GM10248 (cell line): ENCODE results near the gene RNF215.
"Not testable (repeated sequence)": the region's sequence is repeated elsewhere in the genome, so short reads cannot be mapped to it uniquely, and the experiment has no call there.

ENCODE experiments used
- CTCF ChIA-PET: fragments of 300-600 bp; sonication (Branson Sonifier 250); formaldehyde crosslinking; extraction: SDS; loops from one replicate; lab custom pipeline; 2021; ENCODE audit warnings: antibody characterized with exemption; lab: Yijun Ruan, JAX
- POLR2A ChIA-PET: fragments of 350-650 bp; sonication (Branson Sonifier 250); formaldehyde crosslinking; extraction: SDS; loops from one replicate; lab custom pipeline; 2020; ENCODE audit warnings: antibody characterized with exemption; lab: Yijun Ruan, JAX
- DNase-seq: peaks from one replicate; pipeline ENCODE4 v3.0.0; 2012; ENCODE audit errors: extremely low spot score
- CTCF ChIP-seq: IDR thresholded peaks from 2 replicates; pipeline ENCODE4 v1.5.1; 2012; ENCODE audit warnings: mild to moderate bottlenecking, low read depth; ENCODE audit errors: extremely low read depth, missing control alignments, control extremely low read depth

The RNF215 gene

GRCh38 chr22:30344447-30345200 is 42.6 kb downstream of the RNF215 start:
- no peak for TF ChIP-seq CTCF
- ChIA-PET CTCF (interaction anchor here (1.3 kb wide), 1 partner anchor 57 kb away, joined by 3 read pairs; no protein-coding TSS in a partner anchor), POLR2A (no interaction called here)
- no peak for DNase-seq

GRCh38 chr22:30340911-30341685 is 46.1 kb downstream of the RNF215 start:
- no peak for DNase-seq
- ChIA-PET CTCF (interaction anchor here (2.1 kb wide), 1 partner anchor 54 kb away, joined by 12 read pairs; no protein-coding TSS in a partner anchor), POLR2A (no interaction called here)
- no peak for TF ChIP-seq CTCF

- POLR2A ChIA-PET = interaction anchor here (1.5 kb wide), 1 partner anchor 9 kb away, joined by 4 read pairs; no protein-coding TSS in a partner anchor
- CTCF ChIA-PET = interaction anchor here (2.1 kb wide), 1 partner anchor 51 kb away, joined by 10 read pairs; no protein-coding TSS in a partner anchor
- TF ChIP-seq CTCF = no peak
- no peak for DNase-seq
These were observed 48.4 kb downstream of the RNF215 start for GRCh38 chr22:30338802-30339201.

DNA sequence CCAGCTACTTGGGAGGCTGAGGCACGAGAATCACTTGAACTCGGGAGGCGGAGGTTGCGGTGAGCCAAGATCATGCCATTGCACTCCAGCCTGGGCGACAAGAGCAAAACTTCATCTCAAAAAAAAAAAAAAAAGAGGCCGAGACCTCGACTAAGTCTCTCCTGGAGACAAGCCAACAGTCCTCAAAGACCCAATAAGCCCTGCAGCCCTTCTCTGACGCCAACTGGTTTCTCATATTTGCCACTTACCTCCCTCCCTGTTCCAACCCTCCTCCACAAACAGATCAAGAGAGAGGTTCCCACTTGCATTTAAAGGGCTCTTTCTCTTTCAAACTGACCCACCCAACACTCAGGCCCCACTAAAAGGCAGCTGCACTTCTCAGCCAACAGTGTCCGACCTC is 48.9 kb downstream of the RNF215 start:
- ChIA-PET POLR2A (interaction anchor here (0.8 to 1.5 kb wide), 2 partner anchors 8 to 18 kb away, joined by 3 to 4 read pairs; partner anchors contain the start of genes CCDC157 and SF3A1), CTCF (interaction anchor here (1.7 to 2.1 kb wide), 2 partner anchors 11 to 50 kb away, joined by 3 to 10 read pairs; no protein-coding TSS in a partner anchor)
- not testable (repeated sequence) for DNase-seq

DNA sequence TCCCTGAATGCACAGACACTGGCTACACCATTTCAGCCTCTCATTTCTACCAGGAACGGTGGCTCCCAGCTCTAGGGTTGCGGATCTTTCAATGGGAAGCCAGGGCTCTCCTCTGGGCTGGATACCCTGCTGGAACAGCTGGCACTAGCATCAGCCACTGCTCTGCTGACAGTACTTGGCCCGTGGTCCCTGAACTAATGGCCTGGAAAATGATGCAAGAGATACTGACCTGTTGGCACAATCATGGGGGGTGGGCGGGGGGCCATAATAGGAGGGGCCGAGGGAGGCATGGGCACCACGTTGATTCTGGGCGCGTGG is 49.8 kb downstream of the RNF215 start:
- DNase-seq = no peak
- no peak for TF ChIP-seq CTCF
- CTCF ChIA-PET = interaction anchor here (1.1 to 1.7 kb wide), 2 partner anchors 10 to 74 kb away, joined by 3 read pairs; no protein-coding TSS in a partner anchor
- POLR2A ChIA-PET = interaction anchor here (0.9 to 1.1 kb wide), 2 partner anchors 10 to 11 kb away, joined by 3 read pairs; partner anchors contain the start of gene TBC1D10A

GRCh38 chr22:30336752-30337460 is 50.3 kb downstream of the RNF215 start:
- no peak for DNase-seq
- CTCF ChIA-PET = interaction anchor here (1.1 to 3.1 kb wide), 4 partner anchors 9 to 73 kb away, joined by 3 to 10 read pairs (median 4); no protein-coding TSS in a partner anchor
- POLR2A ChIA-PET = interaction anchor here (0.9 to 1.1 kb wide), 3 partner anchors 10 to 11 kb away, joined by 3 to 5 read pairs (median 3); partner anchors contain the start of gene TBC1D10A
- no peak for TF ChIP-seq CTCF
